Measurements from ENCODE around the gene ANKRD33B.
"Not testable (repeated sequence)": the region's sequence is repeated elsewhere in the genome, so short reads cannot be mapped to it uniquely, and the experiment has no call there.

Gene ANKRD33B

GRCh38 chr5:10537624-10538023 is 26.2 kb upstream of the ANKRD33B start:
- no peak for DNase-seq

DNA sequence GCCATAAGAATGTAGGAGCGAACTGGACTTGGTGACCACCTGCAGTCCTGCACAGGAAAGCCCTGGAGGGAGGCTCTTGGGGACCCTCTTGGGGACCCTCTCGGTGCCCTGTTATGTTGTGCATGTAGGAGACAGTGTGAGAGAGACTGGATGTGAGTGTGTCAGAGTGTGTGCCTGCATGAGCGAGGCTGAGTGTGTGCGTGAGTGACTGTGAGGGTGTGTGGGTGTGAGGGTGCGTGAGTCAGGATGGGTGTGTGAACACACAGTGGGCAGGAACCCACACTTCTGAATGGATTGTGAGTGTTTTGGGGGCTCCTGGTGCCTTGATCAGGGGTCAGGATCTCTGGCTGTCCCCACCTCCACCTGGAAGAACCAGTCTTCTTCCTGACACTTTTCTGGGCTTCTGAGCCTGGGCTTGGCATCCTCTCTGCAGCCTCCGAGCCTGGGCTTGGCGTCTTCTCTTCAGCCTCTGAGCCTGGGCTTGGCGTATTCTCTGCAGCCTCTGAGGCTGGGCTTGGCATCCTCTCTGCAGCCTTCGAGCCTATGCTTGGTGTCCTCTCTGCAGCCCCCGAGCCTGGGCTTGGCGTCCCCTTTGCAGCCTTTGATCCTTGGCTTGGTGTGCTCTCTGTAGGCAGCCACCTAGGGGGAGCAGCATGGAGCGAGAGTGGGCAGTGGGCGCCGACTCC is 25.6 kb upstream of the ANKRD33B start:
- DNase-seq: no peak

DNA sequence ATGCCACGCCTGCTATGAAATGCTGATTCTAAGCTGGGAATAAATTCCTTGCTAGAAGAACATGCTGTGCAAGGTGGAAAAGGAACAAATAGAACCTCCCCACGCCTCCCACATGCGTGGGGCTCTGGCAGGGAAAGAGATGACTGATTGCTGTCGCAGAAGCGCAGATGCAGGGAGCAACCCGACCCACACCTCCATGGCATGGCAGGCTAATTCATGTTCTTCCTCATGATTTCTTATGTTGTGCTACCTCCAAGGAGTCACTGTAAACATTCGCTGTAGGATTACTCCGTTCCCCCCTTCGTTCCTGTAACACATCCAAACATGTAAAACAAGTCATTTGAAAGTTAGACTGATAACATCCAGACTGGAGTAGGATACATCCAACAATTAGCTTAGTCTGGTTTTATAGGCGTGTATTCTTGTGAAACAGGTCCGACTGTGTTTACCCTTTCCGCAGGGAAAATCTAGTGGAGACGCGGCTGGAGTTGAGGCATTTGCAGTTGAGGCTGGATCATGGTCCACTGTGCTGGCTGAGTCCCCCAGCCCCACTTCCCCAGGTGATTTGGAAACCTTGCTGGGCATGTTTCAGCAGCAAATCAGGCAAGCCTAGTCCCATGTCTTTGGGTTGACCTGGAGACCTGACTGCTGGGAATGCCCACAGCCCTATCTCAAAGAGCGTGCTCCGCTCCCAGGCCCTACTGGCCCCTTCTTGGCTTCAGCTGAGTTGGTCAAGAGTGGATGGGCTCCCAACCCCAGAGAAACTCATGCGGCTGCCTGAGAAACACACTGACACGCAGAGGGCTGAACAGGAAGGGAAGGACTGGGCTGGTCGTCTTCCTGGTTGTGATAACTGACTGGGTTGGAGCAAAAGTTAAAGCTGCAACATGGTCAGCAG is 24.8 kb upstream of the ANKRD33B start:
- no peak for DNase-seq

- peak in 1 of 2 donors; percentile 31 for DNase-seq
Measured at GRCh38 chr5:10539687-10539998, 24.2 kb upstream of the ANKRD33B start.

DNA sequence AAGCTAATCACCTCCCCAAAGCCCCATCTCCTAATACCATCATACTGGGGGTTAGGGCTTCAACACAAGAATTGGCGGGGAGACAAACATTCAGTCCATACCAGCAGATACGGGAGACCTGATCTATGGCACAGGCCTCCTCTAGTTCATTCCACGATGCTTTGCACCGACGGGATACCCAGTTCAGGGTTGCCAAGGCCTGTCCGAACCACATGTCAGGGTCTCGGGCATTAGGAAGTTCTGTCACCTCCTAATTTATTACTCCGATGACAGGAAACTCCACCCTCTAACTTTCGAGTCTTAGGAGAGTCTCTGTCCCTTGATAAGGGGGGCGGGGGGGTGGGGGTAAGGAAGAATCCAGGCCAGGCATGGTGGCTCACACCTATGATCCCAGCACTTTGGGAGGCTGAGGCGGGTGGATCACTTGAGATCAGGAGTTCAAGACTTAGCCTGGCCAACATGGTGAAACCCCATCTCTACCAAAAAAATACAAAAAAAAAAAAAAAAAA is 23.8 kb upstream of the ANKRD33B start:
- DNase-seq: no peak

DNA sequence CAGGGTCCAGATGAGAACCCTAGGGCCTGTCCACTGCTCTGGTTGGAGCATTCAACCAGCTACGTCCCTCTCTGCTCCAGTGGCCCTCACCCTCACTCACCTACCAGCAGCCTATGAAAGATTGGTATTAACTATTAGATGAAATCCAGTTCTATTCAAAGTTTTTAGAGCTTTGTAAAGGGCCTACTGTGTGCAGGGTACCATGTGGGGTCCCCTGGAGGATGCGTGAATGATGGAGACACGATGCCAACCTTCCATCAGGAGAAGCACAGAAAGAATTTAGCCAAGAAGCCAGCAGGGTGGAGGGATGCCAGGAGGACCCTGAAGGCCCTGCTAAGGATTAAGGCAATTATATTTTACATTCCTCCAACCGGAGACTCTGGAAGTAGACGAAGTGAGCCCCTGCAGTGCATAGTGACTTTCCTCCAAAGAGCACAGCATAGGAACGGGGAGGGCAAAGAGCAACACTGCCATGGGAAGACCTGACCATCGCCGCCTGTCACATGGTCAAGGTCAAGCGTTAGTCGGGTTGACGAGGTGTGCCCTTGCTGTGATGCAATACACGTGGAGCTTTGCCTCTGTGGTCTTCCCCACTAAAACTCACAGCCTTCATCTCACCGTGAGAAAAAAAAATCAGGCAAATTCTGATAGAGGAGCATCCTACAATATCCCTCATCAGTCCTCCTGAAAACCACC is 22.8 kb upstream of the ANKRD33B start:
- no peak for DNase-seq

DNA sequence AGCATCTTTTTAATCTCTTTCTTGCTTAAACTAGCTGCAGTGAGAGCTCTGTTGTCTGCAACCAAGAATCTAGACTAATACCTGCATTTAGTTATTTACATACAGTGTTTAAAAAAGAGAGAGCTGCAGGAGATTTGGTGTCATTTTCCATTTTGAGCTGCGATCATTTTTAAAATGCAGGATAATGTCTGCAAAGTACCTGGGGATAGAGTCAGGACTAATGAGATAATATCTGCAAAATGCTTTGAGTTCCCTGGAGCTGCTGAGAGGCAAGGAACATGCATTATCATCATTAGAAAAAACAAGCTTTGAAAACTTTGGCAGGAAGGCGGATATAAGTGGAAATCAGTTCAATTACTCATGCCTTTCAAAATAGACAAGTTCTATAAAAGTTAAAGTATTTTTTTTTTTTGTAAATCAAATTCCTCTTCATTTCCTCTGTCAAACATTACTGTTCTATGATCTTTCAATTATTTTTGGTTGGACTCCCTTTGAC is 21.8 kb upstream of the ANKRD33B start:
- DNase-seq: no peak

- DNase-seq: peak; percentile 71 to 77
Measured at GRCh38 chr5:10543585-10544040, 20.3 kb upstream of the ANKRD33B start.

GRCh38 chr5:10545084-10545483 is 18.8 kb upstream of the ANKRD33B start:
- DNase-seq: no peak

- DNase-seq: no peak
Measured at GRCh38 chr5:10546186-10546585, 17.7 kb upstream of the ANKRD33B start.

- no peak for DNase-seq
Measured at GRCh38 chr5:10548418-10549122, 15.3 kb upstream of the ANKRD33B start.

DNA sequence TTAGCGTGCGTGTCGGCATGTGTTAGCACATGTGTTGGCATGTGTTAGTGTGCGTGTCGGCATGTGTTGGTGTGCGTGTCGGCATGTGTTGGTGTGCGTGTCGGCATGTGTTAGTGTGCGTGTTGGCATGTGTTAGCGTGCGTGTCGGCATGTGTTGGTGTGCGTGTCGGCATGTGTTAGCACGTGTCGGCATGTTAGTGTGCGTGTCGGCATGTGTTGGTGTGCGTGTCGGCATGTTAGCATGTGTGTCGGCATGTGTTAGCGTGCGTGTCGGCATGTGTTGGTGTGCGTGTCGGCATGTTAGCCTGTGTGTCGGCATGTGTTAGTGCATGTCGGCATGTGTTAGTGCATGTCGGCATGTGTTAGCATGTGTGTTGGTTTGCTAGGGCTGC is 14.8 kb upstream of the ANKRD33B start:
- not testable (repeated sequence) for DNase-seq

DNA sequence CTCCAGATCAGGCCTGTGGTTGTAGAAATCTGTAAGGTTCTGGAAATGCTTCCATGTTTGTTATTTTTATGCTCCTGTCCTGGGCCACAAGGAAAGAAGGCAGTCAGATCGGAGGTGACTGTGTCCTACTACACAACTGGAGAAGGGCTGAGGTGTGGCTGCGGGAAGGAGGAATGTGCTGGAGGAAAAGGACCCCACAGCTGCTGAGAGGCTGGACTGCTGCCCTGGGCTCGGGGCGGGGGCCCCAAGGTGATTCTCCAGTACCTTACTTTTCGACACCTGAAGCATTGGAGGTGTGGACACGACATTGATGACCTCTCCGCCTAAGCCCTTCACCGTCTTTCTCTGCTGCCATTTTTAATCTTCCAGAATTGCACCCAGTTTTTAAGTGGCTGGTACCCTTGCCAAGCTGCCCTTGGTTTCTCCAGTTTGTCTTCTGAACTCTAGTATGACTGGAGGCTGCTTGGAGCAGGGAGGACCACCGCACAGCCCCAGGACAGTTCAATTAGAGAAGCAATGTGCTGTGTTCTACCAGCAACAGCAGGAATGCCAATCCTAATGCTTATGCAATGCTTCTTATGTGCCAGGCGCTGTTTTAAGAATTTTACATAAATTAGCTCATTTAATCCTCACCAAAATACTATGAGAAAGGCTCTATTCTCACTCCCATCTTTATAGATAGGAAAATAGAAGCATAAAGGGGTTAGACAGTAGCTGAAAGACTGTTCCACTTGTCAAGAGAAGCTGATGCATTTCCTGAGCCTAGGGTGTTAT is 13.5 kb upstream of the ANKRD33B start:
- no peak for DNase-seq

GRCh38 chr5:10551782-10552138 is 12.1 kb upstream of the ANKRD33B start:
- DNase-seq: no peak

- no peak for DNase-seq
Measured at GRCh38 chr5:10552183-10553143, 11.4 kb upstream of the ANKRD33B start.

- DNase-seq: no peak
Measured at GRCh38 chr5:10553476-10553875, 10.4 kb upstream of the ANKRD33B start.

DNA sequence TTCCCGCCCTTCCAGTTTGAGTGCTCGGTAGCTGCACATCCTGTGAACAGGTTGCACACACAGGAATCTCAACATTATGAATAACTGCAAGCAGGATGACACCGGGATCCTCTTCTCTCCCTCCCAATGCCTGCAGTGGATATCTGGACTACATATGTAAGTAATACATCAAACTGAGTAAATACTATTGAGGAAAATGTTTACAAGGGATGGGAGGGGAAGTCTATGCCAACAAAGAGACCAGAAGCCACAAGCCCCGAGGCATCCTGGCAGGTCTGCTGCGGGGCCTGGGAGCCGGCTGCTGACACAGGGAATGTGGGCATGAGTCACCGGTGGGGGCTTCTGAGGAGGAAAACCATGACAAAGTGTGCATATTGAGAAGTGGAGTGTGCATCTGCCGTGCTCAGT is 8.6 kb upstream of the ANKRD33B start:
- DNase-seq: no peak

DNA sequence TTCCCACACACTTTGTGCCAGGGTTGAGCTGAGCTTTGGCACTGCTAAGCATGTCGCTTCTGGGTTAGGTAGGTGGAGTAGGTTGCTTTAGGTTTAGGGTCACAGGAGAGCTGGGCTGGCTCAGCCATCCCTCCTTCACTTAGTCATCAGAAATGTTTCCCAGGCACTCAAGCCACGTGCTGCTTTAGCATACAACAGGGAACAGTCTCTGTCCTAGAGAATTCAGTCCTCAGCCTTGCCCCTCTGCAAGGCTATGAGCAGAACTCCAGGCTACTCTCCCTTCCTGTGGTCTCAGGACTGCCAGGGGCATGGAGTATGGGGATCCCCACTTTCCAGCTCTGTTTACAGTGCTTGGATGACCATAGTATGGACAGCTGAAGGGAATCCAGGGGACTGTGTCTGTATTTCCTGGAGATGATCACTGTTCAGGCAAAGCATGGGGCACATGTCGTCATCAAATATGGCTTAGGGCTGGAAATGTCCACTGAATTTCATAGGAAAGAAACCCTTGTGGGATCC is 7.5 kb upstream of the ANKRD33B start:
- DNase-seq: no peak

DNA sequence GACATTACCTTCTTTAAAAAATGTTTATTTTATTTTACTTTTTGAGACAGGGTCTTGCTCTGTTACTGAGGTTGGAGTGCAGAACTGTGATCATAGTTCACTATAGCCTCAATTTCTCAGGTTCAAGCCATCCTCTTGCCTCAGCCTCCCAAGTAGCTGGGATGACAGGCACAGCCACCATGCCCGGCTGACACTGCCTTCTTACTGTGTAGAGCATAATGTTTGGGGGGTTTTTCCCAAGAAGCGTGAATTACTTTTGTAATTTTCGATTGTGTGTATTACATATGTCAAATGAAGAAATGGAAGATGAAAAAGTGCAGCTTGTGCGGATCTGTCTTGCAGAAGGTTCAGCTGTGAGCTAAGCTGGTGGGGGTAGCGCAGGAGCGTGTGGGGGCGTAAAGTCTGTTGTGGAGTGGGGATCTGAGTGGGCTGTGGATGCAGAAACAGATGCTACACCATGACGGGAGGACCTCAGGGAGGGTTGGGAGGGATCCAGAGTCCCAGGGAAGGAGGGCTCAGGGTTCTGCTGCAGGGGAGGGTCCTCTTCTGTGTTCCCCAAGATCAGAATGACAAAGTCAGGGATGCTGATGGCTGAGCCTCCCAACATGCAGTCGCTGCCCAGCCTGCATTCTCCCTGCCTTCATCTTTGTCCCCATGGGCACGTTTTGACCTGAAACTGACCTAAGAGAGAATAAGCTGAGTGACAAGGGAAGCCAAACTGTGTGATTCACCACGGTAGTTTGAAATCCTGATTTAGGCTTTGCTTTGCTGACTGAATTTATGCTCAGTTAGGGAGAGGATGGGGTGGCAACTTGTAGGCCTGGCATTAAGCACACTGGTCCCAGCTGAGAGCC is 6.8 kb upstream of the ANKRD33B start:
- no peak for DNase-seq

Data from inflammatory macrophage (primary cell).